ENCODE measurements around the gene SETD7. TPM values are rescaled to one million over a fixed set of nuclear protein-coding genes. Genes with fewer than 3 reads are reported as not detected.

Gene SETD7
- total and polyA plus RNA-seq, 2 donors: 43.8 to 77.5 TPM

- no peaks in the 10 kb centered on the region for H3K36me3 ChIP-seq (ENCODE audit: insufficient read depth)
- WGBS: 93% methylated on average over 3 of the region's 3 CpGs
- no peak overlapping the region for H3K4me3 ChIP-seq (ENCODE audit: low read depth, low read length)
Measured at GRCh38 chr4:139562067-139562684, 6.2 kb upstream of the SETD7 start.

GRCh38 chr4:139560406-139561104 lies 4.5 kb upstream of the SETD7 start:
- H3K4me3 ChIP-seq (ENCODE audit: low read depth, low read length): no peak overlapping the region
- 42% methylated on average over 6 of the region's 6 CpGs for WGBS
- no peaks in the 10 kb centered on the region for H3K4me1 ChIP-seq (ENCODE audit: insufficient read depth)
- H3K36me3 ChIP-seq (ENCODE audit: insufficient read depth): no peaks in the 10 kb centered on the region
- DNase-seq (ENCODE audit: extremely low spot score): no peak
- no peak overlapping the region for H3K27ac ChIP-seq (ENCODE audit: low read depth)

More at GRCh38 chr4:139562067-139562684, 6.2 kb upstream of the SETD7 start:
- Histone ChIP-seq H3K4me1 (ENCODE audit: insufficient read depth) (no peaks in the 10 kb centered on the region), H3K27ac (ENCODE audit: low read depth) (no peak overlapping the region)
- DNase-seq (ENCODE audit: extremely low spot score): no peak

DNA sequence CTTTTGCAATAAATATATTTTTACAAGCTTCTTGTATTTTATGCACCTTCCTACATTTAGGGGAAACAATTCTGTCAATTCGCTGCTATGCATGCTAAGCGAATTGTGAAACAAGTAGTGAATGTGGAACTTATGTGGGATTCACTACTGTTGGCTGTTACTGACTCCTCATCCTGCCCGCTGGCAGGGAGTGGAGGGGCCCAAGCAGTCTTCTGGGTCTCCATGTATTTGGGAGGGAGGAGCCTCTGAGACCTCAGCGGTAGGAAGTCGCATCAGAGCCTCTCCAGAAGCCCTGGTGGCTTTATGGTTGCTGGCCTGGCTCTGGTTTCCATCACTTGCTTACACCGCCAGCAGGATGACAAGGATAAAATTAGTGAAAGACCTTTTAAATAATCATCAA lies 3.7 kb upstream of the SETD7 start:
- DNase-seq (ENCODE audit: extremely low spot score): no peak
- no peak overlapping the region for H3K27ac ChIP-seq (ENCODE audit: low read depth)
- WGBS: 69% methylated on average over 6 of the region's 6 CpGs
- no peaks in the 10 kb centered on the region for H3K36me3 ChIP-seq (ENCODE audit: insufficient read depth)
- no peak overlapping the region for H3K4me3 ChIP-seq (ENCODE audit: low read depth, low read length)
- no peaks in the 10 kb centered on the region for H3K4me1 ChIP-seq (ENCODE audit: insufficient read depth)

- Histone ChIP-seq H3K36me3 (ENCODE audit: insufficient read depth) (no peaks in the 10 kb centered on the region), H3K27ac (ENCODE audit: low read depth) (no peak overlapping the region), H3K4me3 (ENCODE audit: low read depth, low read length) (no peak overlapping the region), H3K4me1 (ENCODE audit: insufficient read depth) (no peaks in the 10 kb centered on the region)
- DNase-seq (ENCODE audit: extremely low spot score): no peak
- 25% methylated on average over 5 of the region's 5 CpGs for WGBS
Measured at GRCh38 chr4:139559089-139559479, 3.1 kb upstream of the SETD7 start.

DNA sequence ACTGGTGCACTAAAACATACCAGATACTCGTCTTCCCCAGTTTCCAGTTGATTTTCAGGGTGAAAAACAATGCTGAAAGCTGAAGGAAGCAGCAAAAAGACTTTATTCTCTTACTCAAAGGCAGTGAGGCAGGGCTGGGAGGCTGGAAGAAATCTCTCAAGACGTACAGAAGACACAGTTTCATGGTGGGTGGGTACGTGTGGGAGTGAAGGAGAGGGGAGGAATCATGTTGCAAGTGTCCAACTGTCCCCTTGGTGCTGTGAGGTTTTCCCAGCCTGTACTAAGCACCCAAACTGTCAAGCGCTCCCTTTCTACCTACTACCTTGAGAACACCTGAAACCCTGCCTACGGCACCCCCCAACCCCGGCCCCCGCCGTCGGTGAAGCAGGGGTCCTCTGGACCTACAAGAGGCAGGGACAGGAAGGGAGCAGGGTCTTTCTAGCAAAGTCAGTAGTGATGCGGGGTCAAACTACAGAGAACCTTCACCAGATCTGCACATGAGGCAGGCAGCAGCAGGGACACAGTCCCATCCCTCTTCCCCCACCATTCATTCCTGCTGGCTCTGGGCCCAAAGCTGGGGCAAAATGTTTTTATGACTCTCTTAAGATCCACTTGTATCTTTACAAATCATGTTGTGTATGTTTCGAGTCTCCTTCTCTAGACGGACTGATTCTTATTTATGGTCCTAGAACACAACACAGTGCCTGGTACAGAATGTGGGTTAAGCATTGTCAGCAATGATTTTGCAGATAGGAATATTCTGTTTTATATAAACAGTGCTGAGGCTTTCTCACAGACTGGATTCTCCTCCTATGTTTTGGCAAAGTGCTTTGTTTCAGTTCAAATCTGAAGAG lies 2.4 kb upstream of the SETD7 start:
- no peak overlapping the region for H3K4me3 ChIP-seq (ENCODE audit: low read depth, low read length)
- H3K36me3 ChIP-seq (ENCODE audit: insufficient read depth): no peaks in the 10 kb centered on the region
- H3K27ac ChIP-seq (ENCODE audit: low read depth): no peak overlapping the region
- DNase-seq (ENCODE audit: extremely low spot score): no peak
- no peaks in the 10 kb centered on the region for H3K4me1 ChIP-seq (ENCODE audit: insufficient read depth)
- WGBS: 61% methylated on average over 12 of the region's 12 CpGs

GRCh38 chr4:139557556-139558110 lies 1.6 kb upstream of the SETD7 start:
- Histone ChIP-seq H3K27ac (ENCODE audit: low read depth) (no peak overlapping the region), H3K36me3 (ENCODE audit: insufficient read depth) (no peaks in the 10 kb centered on the region), H3K4me3 (ENCODE audit: low read depth, low read length) (no peak overlapping the region), H3K4me1 (ENCODE audit: insufficient read depth) (no peaks in the 10 kb centered on the region)
- WGBS: 41% methylated on average over 3 of the region's 3 CpGs
- no peak for DNase-seq (ENCODE audit: extremely low spot score)

- Histone ChIP-seq H3K36me3 (ENCODE audit: insufficient read depth) (no peaks in the 10 kb centered on the region), H3K4me3 (ENCODE audit: low read depth, low read length) (peak overlapping the region; percentile 81), H3K27ac (ENCODE audit: low read depth) (peak overlapping the region; percentile 97), H3K4me1 (ENCODE audit: insufficient read depth) (no peaks in the 10 kb centered on the region)
- DNase-seq (ENCODE audit: extremely low spot score): no peak
- 1% methylated on average over 58 of the region's 58 CpGs for WGBS
Measured at GRCh38 chr4:139556724-139557555, 921 bp upstream of the SETD7 start.

- no peak for DNase-seq (ENCODE audit: extremely low spot score)
- under 1% methylated on average over 49 of the region's 49 CpGs for WGBS
- Histone ChIP-seq H3K4me1 (ENCODE audit: insufficient read depth) (no peaks in the 10 kb centered on the region), H3K27ac (ENCODE audit: low read depth) (peak overlapping the region; percentile 97), H3K36me3 (ENCODE audit: insufficient read depth) (peaks cover 1% of the 10 kb centered on the region), H3K4me3 (ENCODE audit: low read depth, low read length) (peak overlapping the region; percentile 81)
Measured at GRCh38 chr4:139555705-139556070, 331 bp downstream of the SETD7 start.

GRCh38 chr4:139554893-139555704 lies 920 bp downstream of the SETD7 start:
- Histone ChIP-seq H3K36me3 (ENCODE audit: insufficient read depth) (peaks cover 2% of the 10 kb centered on the region), H3K27ac (ENCODE audit: low read depth) (peak overlapping the region; percentile 97), H3K4me1 (ENCODE audit: insufficient read depth) (no peaks in the 10 kb centered on the region), H3K4me3 (ENCODE audit: low read depth, low read length) (peak overlapping the region; percentile 81)
- 2% methylated on average over 57 of the region's 57 CpGs for WGBS
- peak; percentile 79 for DNase-seq (ENCODE audit: extremely low spot score)

- no peaks in the 10 kb centered on the region for H3K4me1 ChIP-seq (ENCODE audit: insufficient read depth)
- WGBS: 32% methylated on average over 1 of the region's 1 CpG
- peak overlapping the region; percentile 81 for H3K4me3 ChIP-seq (ENCODE audit: low read depth, low read length)
Measured at GRCh38 chr4:139554642-139554892, 1.5 kb downstream of the SETD7 start.

GRCh38 chr4:139553751-139554641 lies 2.0 kb downstream of the SETD7 start:
- Histone ChIP-seq H3K4me3 (ENCODE audit: low read depth, low read length) (no peak overlapping the region), H3K4me1 (ENCODE audit: insufficient read depth) (no peaks in the 10 kb centered on the region), H3K36me3 (ENCODE audit: insufficient read depth) (peaks cover 2% of the 10 kb centered on the region), H3K27ac (ENCODE audit: low read depth) (peak overlapping the region; percentile 71)
- no peak for DNase-seq (ENCODE audit: extremely low spot score)
- WGBS: 43% methylated on average over 4 of the region's 4 CpGs

More at GRCh38 chr4:139554642-139554892, 1.5 kb downstream of the SETD7 start:
- Histone ChIP-seq H3K27ac (ENCODE audit: low read depth) (peak overlapping the region; percentile 71), H3K36me3 (ENCODE audit: insufficient read depth) (peaks cover 2% of the 10 kb centered on the region)
- DNase-seq (ENCODE audit: extremely low spot score): no peak
